Peyer's patch (tissue), 4 donors: Measurements from ENCODE around the gene TRRAP. TPM values are rescaled to one million over a fixed set of nuclear protein-coding genes. Genes with fewer than 3 reads are reported as not detected.

Experiments
- DNase-seq, 3 donors: peaks; one replicate each; pipeline ENCODE4 v3.0.0-alpha.2; 2017 to 2019
- H3K27ac ChIP-seq, 4 donors: fragments of 200-600 bp; sonication (generic); one replicate each; pipeline ENCODE4 v1.5.1; 2016 to 2019
- H3K27me3 ChIP-seq, 2 donors: fragments of 200-600 bp; sonication (generic); one replicate each; pipeline ENCODE4 v1.5.1; 2019
- H3K36me3 ChIP-seq, 3 donors: fragments of 200-600 bp; sonication (generic); one replicate each; pipeline ENCODE4 v1.5.1; 2016 to 2019
- H3K4me1 ChIP-seq, 4 donors: fragments of 200-600 bp; sonication (generic); one replicate each; pipeline ENCODE4 v1.5.1; 2016 to 2019
- H3K4me3 ChIP-seq, 4 donors: fragments of 200-600 bp; sonication (generic); 1 replicate in 3 of 4; 2 replicates in 1 of 4; pipeline ENCODE4 v1.5.1; 2016 to 2019; ENCODE audit warnings: mild to moderate bottlenecking in 1 of 4
- H3K9me3 ChIP-seq, 4 donors: fragments of 200-600 bp; sonication (generic); one replicate each; pipeline ENCODE4 v1.5.1; 2016 to 2019; ENCODE audit warnings: mild to moderate bottlenecking in 1 of 4
- CTCF ChIP-seq, 6 experiments: fragments of 450-650 bp in 4 of 6; fragments of 200-600 bp in 2 of 6; sonication (generic) in 1 of 6; IDR thresholded peaks; one replicate each; pipeline ENCODE4 v1.5.1; 2017 to 2019; ENCODE audit warnings: antibody characterized with exemption in 6 of 6, mild to moderate bottlenecking in 3 of 6, moderate library complexity in 1 of 6
- POLR2A ChIP-seq, 2 donors: fragments of 450-650 bp; IDR thresholded peaks; one replicate each; pipeline ENCODE4 v1.5.1; 2017; ENCODE audit warnings: antibody characterized with exemption in 2 of 2, mild to moderate bottlenecking in 2 of 2, moderate library complexity in 2 of 2
- total RNA-seq, 4 donors: library from RNA; depleted of rRNA; stranded (reverse); fragments of >200 nt; gene quantifications; one replicate each; pipeline ENCODE4 v1.1.0, GENCODE V29; 2016

TRRAP gene
- total RNA-seq, 4 donors from 2014 or later = 39.2 to 62.3 (median 57.8) TPM

DNA sequence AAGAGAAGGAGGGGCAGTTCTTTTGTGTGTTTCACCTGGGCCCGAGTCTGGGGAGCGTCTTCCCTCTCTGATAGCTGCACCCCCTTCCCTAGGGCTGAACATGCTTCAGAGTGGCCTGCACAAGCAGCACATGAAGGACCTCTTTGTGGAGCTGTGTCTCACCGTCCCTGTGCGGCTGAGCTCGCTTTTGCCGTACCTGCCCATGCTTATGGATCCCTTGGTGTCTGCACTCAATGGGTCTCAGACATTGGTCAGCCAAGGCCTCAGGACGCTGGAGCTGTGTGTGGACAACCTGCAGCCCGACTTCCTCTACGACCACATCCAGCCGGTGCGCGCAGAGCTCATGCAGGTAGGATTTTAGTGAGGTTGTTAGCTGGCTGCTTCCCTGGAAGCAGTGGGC lies 39.0 kb downstream of the TRRAP start:
- DNase-seq = no peak
- Histone ChIP-seq H3K27me3 (no peaks in the 10 kb centered on the region), H3K9me3 (no peaks in the 10 kb centered on the region), H3K36me3 (peaks cover 0 to 95% (median 0%) of the 10 kb centered on the region in 3 donors), H3K4me3 (no peak overlapping the region), H3K27ac (no peak overlapping the region), H3K4me1 (no peaks in the 10 kb centered on the region)
- TF ChIP-seq CTCF (IDR thresholded peaks at IDR 0.05) (no peak), POLR2A (IDR thresholded peaks at IDR 0.05) (no peak)

DNA sequence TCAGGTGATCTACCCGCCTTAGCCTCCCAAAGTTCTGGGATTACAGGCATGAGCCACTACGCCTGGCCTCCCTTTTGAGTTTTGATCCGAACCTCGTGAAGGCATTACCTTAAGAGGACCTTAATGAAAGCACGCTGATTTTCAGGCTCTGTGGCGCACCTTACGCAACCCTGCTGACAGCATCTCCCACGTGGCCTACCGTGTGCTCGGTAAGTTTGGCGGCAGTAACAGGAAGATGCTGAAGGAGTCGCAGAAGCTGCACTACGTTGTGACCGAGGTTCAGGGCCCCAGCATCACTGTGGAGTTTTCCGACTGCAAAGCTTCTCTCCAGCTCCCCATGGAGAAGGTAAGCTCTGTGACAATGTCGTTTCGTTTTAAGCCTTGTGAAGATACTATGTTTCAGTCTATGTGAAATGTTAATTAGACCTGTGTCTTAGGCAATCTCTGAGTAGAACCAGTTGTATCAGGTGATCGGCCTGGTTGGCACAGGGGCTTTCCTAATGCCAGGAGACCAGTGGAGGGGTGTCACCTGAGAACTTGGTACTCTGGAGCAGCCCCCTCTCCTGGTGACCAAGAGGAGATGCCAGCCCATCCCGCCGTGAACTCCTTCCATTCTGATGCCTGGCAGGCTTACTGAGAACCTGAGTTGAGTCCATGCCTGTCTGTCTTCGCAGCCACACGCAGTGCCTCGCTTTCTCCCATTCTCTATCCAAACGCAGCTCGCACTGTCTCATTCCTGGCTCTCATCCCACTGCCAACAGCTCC lies 43.5 kb downstream of the TRRAP start:
- DNase-seq = no peak
- H3K27ac ChIP-seq = no peak overlapping the region
- H3K4me3 ChIP-seq = no peak overlapping the region
- no peaks in the 10 kb centered on the region for H3K27me3 ChIP-seq
- H3K4me1 ChIP-seq = no peaks in the 10 kb centered on the region
- TF ChIP-seq CTCF (IDR thresholded peaks at IDR 0.05) (no peak), POLR2A (IDR thresholded peaks at IDR 0.05) (no peak)
- H3K9me3 ChIP-seq = no peaks in the 10 kb centered on the region
- peaks cover 0 to 95% (median 0%) of the 10 kb centered on the region in 3 donors for H3K36me3 ChIP-seq

GRCh38 chr7:98922392-98923187 lies 44.3 kb downstream of the TRRAP start:
- no peaks in the 10 kb centered on the region for H3K4me1 ChIP-seq
- DNase-seq = no peak
- H3K36me3 ChIP-seq = peaks cover 0 to 95% (median 0%) of the 10 kb centered on the region in 3 donors
- H3K27me3 ChIP-seq = no peaks in the 10 kb centered on the region
- H3K27ac ChIP-seq = no peak overlapping the region
- H3K9me3 ChIP-seq = no peaks in the 10 kb centered on the region
- no peak overlapping the region for H3K4me3 ChIP-seq
- TF ChIP-seq CTCF (IDR thresholded peaks at IDR 0.05) (no peak), POLR2A (IDR thresholded peaks at IDR 0.05) (no peak)

- Histone ChIP-seq H3K9me3 (no peaks in the 10 kb centered on the region), H3K4me1 (no peaks in the 10 kb centered on the region), H3K36me3 (peaks cover 0 to 95% (median 0%) of the 10 kb centered on the region in 3 donors), H3K4me3 (no peak overlapping the region), H3K27ac (no peak overlapping the region), H3K27me3 (no peaks in the 10 kb centered on the region)
- TF ChIP-seq CTCF (IDR thresholded peaks at IDR 0.05) = no peak
- TF ChIP-seq POLR2A (IDR thresholded peaks at IDR 0.05) = no peak
- no peak for DNase-seq
These were observed 45.2 kb downstream of the TRRAP start for GRCh38 chr7:98923512-98923911.

- H3K27ac ChIP-seq = no peak overlapping the region
- no peak overlapping the region for H3K4me3 ChIP-seq
- no peaks in the 10 kb centered on the region for H3K9me3 ChIP-seq
- no peak for DNase-seq
- no peaks in the 10 kb centered on the region for H3K4me1 ChIP-seq
- H3K36me3 ChIP-seq = peaks cover 0 to 96% (median 0%) of the 10 kb centered on the region in 3 donors
- no peak for TF ChIP-seq CTCF (IDR thresholded peaks at IDR 0.05)
- no peak for TF ChIP-seq POLR2A (IDR thresholded peaks at IDR 0.05)
- H3K27me3 ChIP-seq = no peaks in the 10 kb centered on the region
These were observed 48.8 kb downstream of the TRRAP start for GRCh38 chr7:98927125-98927524.
